SK-N-MC (cell line): ENCODE results near the gene C12orf57.

Experiments used
- EZH2 ChIP-seq: fragments of 200-600 bp; sonication (generic); IDR thresholded peaks from one replicate; pipeline ENCODE4 v1.6.1; 2017; ENCODE audit warnings: antibody characterized with exemption
- FOXP2 ChIP-seq: optimal IDR thresholded peaks from 2 replicates; pipeline ENCODE3; 2011; ENCODE audit warnings: mild to moderate bottlenecking, moderate library complexity; ENCODE audit not compliant: insufficient read depth; ENCODE audit errors: extremely low read length, control extremely low read depth
- POLR2AphosphoS5 ChIP-seq: IDR thresholded peaks from 2 replicates; pipeline ENCODE4 v1.6.1; 2012; ENCODE audit warnings: mild to moderate bottlenecking, low read depth, low read length, borderline replicate concordance

DNA sequence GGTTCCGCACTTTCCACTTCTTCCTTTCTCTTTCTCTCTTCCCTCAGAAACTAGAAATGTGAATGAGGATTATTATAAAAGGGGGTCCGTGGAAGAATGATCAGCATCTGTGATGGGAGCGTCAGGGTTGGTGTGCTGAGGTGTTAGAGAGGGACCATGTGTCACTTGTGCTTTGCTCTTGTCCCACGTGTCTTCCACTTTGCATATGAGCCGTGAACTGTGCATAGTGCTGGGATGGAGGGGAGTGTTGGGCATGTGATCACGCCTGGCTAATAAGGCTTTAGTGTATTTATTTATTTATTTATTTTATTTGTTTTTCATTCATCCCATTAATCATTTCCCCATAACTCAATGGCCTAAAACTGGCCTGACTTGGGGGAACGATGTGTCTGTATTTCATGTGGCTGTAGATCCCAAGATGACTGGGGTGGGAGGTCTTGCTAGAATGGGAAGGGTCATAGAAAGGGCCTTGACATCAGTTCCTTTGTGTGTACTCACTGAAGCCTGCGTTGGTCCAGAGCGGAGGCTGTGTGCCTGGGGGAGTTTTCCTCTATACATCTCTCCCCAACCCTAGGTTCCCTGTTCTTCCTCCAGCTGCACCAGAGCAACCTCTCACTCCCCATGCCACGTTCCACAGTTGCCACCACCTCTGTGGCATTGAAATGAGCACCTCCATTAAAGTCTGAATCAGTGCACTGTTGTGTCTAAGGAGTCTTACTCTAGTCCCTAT, 20.7 kb upstream of the C12orf57 start:
- no peak for TF ChIP-seq EZH2
- TF ChIP-seq POLR2AphosphoS5 = no peak
- no peak for TF ChIP-seq FOXP2
